Common myeloid progenitor, CD34-positive (primary cell): ENCODE results near the gene KLHL41. TPM values are rescaled to one million over a fixed set of nuclear protein-coding genes. Genes with fewer than 3 reads are reported as not detected.

Source experiments
- CTCF ChIA-PET: fragments of 350-600 bp; sonication (Branson Sonifier 250); formaldehyde crosslinking; loops from one replicate; lab custom pipeline; 2021; ENCODE audit warnings: antibody characterized with exemption; lab: Charles Lee
- POLR2A ChIA-PET: fragments of 350-600 bp; sonication (Branson Sonifier 250); formaldehyde crosslinking; loops from one replicate; lab custom pipeline; 2021; ENCODE audit warnings: antibody characterized with exemption; lab: Charles Lee
- DNase-seq, 3 donors: peaks; one replicate each; pipeline versions ENCODE4 v3.0.0 to v3.0.0-alpha.2; 2013
- H3K27ac ChIP-seq, 2 experiments: 1 replicate in 1 of 2; 2 replicates in 1 of 2; pipeline ENCODE4 v1.7.0; 2013; ENCODE audit warnings: inconsistent platforms in 2 of 2, low read length in 2 of 2, mild to moderate bottlenecking in 2 of 2, low read depth in 1 of 2, moderate library complexity in 1 of 2; ENCODE audit not compliant: severe bottlenecking in 2 of 2, insufficient read depth in 1 of 2, poor library complexity in 1 of 2
- H3K27me3 ChIP-seq, 5 experiments: replicated peaks in 2 of 5; 1 replicate in 3 of 5; 2 replicates in 2 of 5; pipeline versions ENCODE4 v1.6.1 to v1.7.0; 2013; ENCODE audit warnings: low read length in 4 of 5, mild to moderate bottlenecking in 2 of 5, moderate library complexity in 2 of 5, inconsistent platforms in 1 of 5; ENCODE audit not compliant: insufficient read depth in 5 of 5, control insufficient read depth in 4 of 5
- H3K36me3 ChIP-seq, 4 experiments: 1 replicate in 2 of 4; 2 replicates in 2 of 4; pipeline versions ENCODE4 v1.6.1 to v1.7.0; 2013; ENCODE audit warnings: low read length in 3 of 4, control low read depth in 1 of 4, mild to moderate bottlenecking in 1 of 4; ENCODE audit not compliant: control insufficient read depth in 4 of 4, insufficient read depth in 4 of 4
- H3K4me1 ChIP-seq, 4 experiments: 1 replicate in 3 of 4; 2 replicates in 1 of 4; pipeline versions ENCODE4 v1.6.1 to v1.7.1; 2013; ENCODE audit warnings: low read length in 3 of 4, mild to moderate bottlenecking in 3 of 4, control low read depth in 1 of 4, inconsistent platforms in 1 of 4, moderate library complexity in 1 of 4; ENCODE audit not compliant: control insufficient read depth in 4 of 4, insufficient read depth in 4 of 4; ENCODE audit errors: control extremely low read depth in 1 of 4
- H3K4me3 ChIP-seq, 7 experiments: 1 replicate in 4 of 7; 2 replicates in 3 of 7; pipeline versions ENCODE4 v1.5.1 to v1.7.0; 2013; ENCODE audit warnings: mild to moderate bottlenecking in 7 of 7, low read length in 6 of 7, moderate library complexity in 6 of 7, inconsistent platforms in 2 of 7, low read depth in 2 of 7, control low read depth in 1 of 7; ENCODE audit not compliant: insufficient read depth in 4 of 7, control insufficient read depth in 1 of 7; ENCODE audit errors: extremely low read depth in 1 of 7
- H3K9me3 ChIP-seq, 5 experiments: 1 replicate in 4 of 5; 2 replicates in 1 of 5; pipeline versions ENCODE4 v1.6.1 to v1.7.1; 2013; ENCODE audit warnings: low read length in 4 of 5, mild to moderate bottlenecking in 2 of 5, inconsistent platforms in 1 of 5, low read depth in 1 of 5, moderate library complexity in 1 of 5; ENCODE audit not compliant: control insufficient read depth in 4 of 5, insufficient read depth in 2 of 5; ENCODE audit errors: control extremely low read depth in 1 of 5
- WGBS: methylation state at CpG from one replicate; pipeline ENCODE4 v1.1.5; 2013; ENCODE audit not compliant: insufficient coverage; 5-methylcytosine and 5-hydroxymethylcytosine counted together
- polyA plus RNA-seq: library from polyadenylated mRNA; unstranded; fragments of 120-200 nt; gene quantifications from one replicate; pipeline ENCODE4 v1.2.1, GENCODE V29; 2013

KLHL41 gene
- 0.13 TPM for polyA plus RNA-seq

GRCh38 chr2:169509298-169509885, at the start of gene KLHL41:
TSS of gene KLHL41 (plus strand) at chr2:169509702. CDS start at chr2:169509779, 77 bp downstream.
- POLR2A ChIA-PET, result no interaction called here
- 100% methylated on average over 3 of the region's 4 CpGs for WGBS
- no peak for DNase-seq

GRCh38 chr2:169461143-169461542, 48.4 kb upstream of the KLHL41 start:
- POLR2A ChIA-PET, result no interaction called here
- no peaks in the 10 kb centered on the region for H3K4me1 ChIP-seq
- H3K36me3 ChIP-seq, result no peaks in the 10 kb centered on the region
- no CpG with 5 or more reads among the region's 1 CpG for WGBS
- no peaks in the 10 kb centered on the region for H3K9me3 ChIP-seq
- H3K4me3 ChIP-seq, result no peak overlapping the region
- CTCF ChIA-PET, result interaction anchor here (0.7 to 2.0 kb wide), 2 partner anchors 9 to 96 kb away, joined by 3 to 6 read pairs; no protein-coding TSS in a partner anchor
- H3K27me3 ChIP-seq, result no peaks in the 10 kb centered on the region
- no peak for DNase-seq
- H3K27ac ChIP-seq, result no peak overlapping the region

More at GRCh38 chr2:169509298-169509885, at the start of gene KLHL41:
- Histone ChIP-seq H3K4me3 (no peak within 1 kb of the TSS), H3K9me3 (no peaks in the 10 kb centered on the region), H3K36me3 (peaks cover 0 to 5% (median 0%) of the 10 kb centered on the region in 4 experiments), H3K27me3 (no peaks in the 10 kb centered on the region), H3K27ac (no peak within 1 kb of the TSS), H3K4me1 (no peaks in the 10 kb centered on the region)
- CTCF ChIA-PET, result no interaction called here

- ChIA-PET POLR2A (no interaction called here), CTCF (interaction anchor here (1.0 to 2.9 kb wide), 2 partner anchors 11 to 16 kb away, joined by 3 to 10 read pairs; partner anchors contain the start of gene BBS5)
- DNase-seq, result no peak
- no peaks in the 10 kb centered on the region for H3K4me1 ChIP-seq
- H3K27me3 ChIP-seq, result no peaks in the 10 kb centered on the region
- H3K4me3 ChIP-seq, result no peak overlapping the region
- no peaks in the 10 kb centered on the region for H3K9me3 ChIP-seq
- H3K36me3 ChIP-seq, result no peaks in the 10 kb centered on the region
- H3K27ac ChIP-seq, result no peak overlapping the region
- WGBS, result 60% methylated on average over 1 of the region's 4 CpGs
Observed at GRCh38 chr2:169462896-169463695, 46.4 kb upstream of the KLHL41 start.

GRCh38 chr2:169464466-169464865, 45.0 kb upstream of the KLHL41 start:
- Histone ChIP-seq H3K4me1 (no peaks in the 10 kb centered on the region), H3K27ac (no peak overlapping the region), H3K27me3 (no peaks in the 10 kb centered on the region), H3K4me3 (no peak overlapping the region), H3K36me3 (no peaks in the 10 kb centered on the region), H3K9me3 (no peaks in the 10 kb centered on the region)
- no CpG with 5 or more reads among the region's 1 CpG for WGBS
- ChIA-PET CTCF (interaction anchor here (2.9 kb wide), 1 partner anchor 13 kb away, joined by 10 read pairs; no protein-coding TSS in a partner anchor), POLR2A (interaction anchor here (0.9 kb wide), 1 partner anchor 43 kb away, joined by 3 read pairs; no protein-coding TSS in a partner anchor)
- DNase-seq, result peak in 2 of 3 donors; percentile 24 to 60

- Histone ChIP-seq H3K4me1 (no peaks in the 10 kb centered on the region), H3K9me3 (no peaks in the 10 kb centered on the region), H3K36me3 (no peaks in the 10 kb centered on the region), H3K27me3 (no peaks in the 10 kb centered on the region), H3K27ac (no peak overlapping the region), H3K4me3 (no peak overlapping the region)
- WGBS, result 100% methylated on average over 2 of the region's 2 CpGs
- ChIA-PET POLR2A (interaction anchor here (0.9 kb wide), 1 partner anchor 42 kb away, joined by 3 read pairs; no protein-coding TSS in a partner anchor), CTCF (interaction anchor here (2.9 kb wide), 1 partner anchor 13 kb away, joined by 10 read pairs; no protein-coding TSS in a partner anchor)
- DNase-seq, result peak in 2 of 3 donors; percentile 54 to 76
Observed at GRCh38 chr2:169464882-169465281, 44.6 kb upstream of the KLHL41 start.

- ChIA-PET CTCF (no interaction called here), POLR2A (no interaction called here)
- H3K4me3 ChIP-seq, result no peak overlapping the region
- H3K36me3 ChIP-seq, result no peaks in the 10 kb centered on the region
- no peaks in the 10 kb centered on the region for H3K9me3 ChIP-seq
- no peaks in the 10 kb centered on the region for H3K4me1 ChIP-seq
- H3K27me3 ChIP-seq, result no peaks in the 10 kb centered on the region
- H3K27ac ChIP-seq, result no peak overlapping the region
- DNase-seq, result peak in 2 of 3 donors; percentile 42 to 62
- WGBS, result no CpG with 5 or more reads among the region's 1 CpG
Observed at GRCh38 chr2:169468841-169469240, 40.7 kb upstream of the KLHL41 start.
